GM19351 (cell line): ENCODE data around the gene SYNJ2BP.

ENCODE experiments used
- ATAC-seq: cut with Tn5 transposase; IDR thresholded peaks from one replicate; pipeline ENCODE4 v1.9.1; 2021; ENCODE audit warnings: mild to moderate bottlenecking, moderate library complexity; ENCODE audit not compliant: unreplicated experiment

The SYNJ2BP gene

GRCh38 chr14:70392676-70393075, 24.2 kb downstream of the SYNJ2BP start:
- no peak for ATAC-seq

DNA sequence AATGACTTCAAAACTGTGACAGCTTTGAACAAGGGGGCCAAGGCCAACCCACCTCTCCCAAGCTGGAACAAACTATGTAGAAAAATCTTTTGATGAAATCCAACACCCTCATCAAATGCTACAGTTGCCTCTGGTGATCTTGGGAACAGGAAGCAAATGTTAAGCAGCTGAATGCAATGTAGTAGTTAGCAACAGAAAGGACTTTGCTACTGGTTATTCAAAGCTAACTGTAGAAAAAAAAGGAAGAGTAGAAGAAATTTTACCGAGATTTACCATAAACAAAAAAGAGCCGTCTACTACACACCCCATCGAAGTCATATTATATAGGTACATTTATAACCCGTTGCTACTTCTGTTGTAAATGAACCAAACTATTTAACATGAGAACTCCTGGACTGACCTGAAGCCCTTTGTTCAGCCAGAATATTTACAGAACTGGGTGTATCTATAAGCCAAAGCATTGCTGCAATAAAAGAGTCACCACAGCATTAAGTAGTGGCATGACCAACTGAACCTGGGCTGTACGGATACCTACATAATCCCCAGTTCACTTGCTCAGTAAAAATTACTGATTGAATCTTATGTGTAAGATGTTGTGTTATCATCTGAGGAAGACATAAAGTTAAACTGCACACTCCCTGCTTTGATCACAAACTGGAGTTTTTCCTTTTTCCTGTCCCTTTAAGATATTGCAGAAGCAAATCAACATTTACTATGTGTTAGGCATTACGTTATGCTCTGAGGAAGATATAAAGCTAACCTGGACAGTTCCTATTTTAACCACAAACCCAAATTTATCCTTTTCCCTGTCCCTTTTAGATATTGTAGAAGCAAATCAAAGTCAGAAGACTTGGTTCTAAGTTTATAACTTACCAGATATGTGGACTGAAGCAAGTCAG, 25.1 kb downstream of the SYNJ2BP start:
- ATAC-seq = no peak

DNA sequence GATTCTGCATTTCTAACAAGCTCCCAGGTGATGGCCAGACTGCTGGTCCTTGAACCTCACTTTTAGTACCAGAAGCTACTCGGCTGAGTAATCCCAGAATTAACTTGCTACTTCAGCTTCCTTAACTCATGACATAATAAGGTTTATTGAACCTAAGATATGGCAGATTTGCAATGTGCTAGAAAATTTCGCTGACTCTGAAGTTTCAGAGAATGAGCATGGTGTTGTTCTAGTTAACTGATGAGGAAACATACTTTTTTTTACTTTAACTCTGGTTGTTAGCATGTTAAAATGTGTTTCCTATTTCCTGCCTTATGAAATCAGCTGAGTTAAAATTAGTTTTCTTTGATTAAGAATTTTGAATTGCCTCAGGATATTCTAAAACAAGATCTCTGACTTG, 34.4 kb downstream of the SYNJ2BP start:
- ATAC-seq = no peak

DNA sequence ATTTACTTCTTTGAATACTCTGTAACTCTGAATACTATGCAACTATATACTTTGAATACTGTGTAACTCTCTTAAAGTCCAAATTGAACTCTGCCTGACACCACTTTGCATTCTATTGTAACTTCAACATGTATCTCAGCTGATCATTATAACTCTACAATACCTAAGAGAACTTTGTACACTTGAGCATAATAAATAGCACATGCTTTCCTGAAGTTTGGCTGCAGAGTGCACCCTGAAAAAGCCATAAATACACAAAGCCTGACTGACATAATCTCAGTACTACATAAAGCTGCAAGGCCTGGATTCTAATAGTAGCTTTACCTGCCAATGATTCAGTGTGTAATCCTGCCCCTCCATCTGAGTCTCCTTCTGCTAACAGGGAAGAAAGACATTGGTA, 36.1 kb downstream of the SYNJ2BP start:
- ATAC-seq = no peak

GRCh38 chr14:70378696-70379095, 38.2 kb downstream of the SYNJ2BP start:
- ATAC-seq = no peak
